Lung (tissue), 12 donors: ENCODE measurements around the gene CCDC34. TPM values are rescaled to one million over a fixed set of nuclear protein-coding genes. Genes with fewer than 3 reads are reported as not detected.

Experiments used
- ATAC-seq: fragments of 200-7000 bp; cut with Tn5 transposase; one replicate; pipeline ENCODE4 v1.9.1; 2020; ENCODE audit warnings: moderate number of reproducible peaks; ENCODE audit not compliant: insufficient read depth, low FRiP score
- DNase-seq, 3 donors: peaks; one replicate each; pipeline ENCODE4 v3.0.0-alpha.2; 2013 to 2017
- H3K27ac ChIP-seq, 2 donors: one replicate each; pipeline ENCODE4 v1.5.1; 2013; ENCODE audit warnings: mild to moderate bottlenecking in 2 of 2, moderate library complexity in 2 of 2, control low read depth in 1 of 2, inconsistent platforms in 1 of 2, low read depth in 1 of 2, low read length in 1 of 2
- H3K27me3 ChIP-seq, 3 donors: one replicate each; pipeline ENCODE4 v1.5.1; 2013; ENCODE audit warnings: low read length in 2 of 3; ENCODE audit not compliant: control insufficient read depth in 3 of 3, insufficient read depth in 3 of 3
- H3K36me3 ChIP-seq, 4 donors: one replicate each; pipeline ENCODE4 v1.5.1; 2013; ENCODE audit warnings: low read length in 4 of 4, mild to moderate bottlenecking in 1 of 4, moderate library complexity in 1 of 4; ENCODE audit not compliant: control insufficient read depth in 4 of 4, insufficient read depth in 4 of 4
- H3K4me1 ChIP-seq, 5 donors: one replicate each; pipeline ENCODE4 v1.5.1; 2013; ENCODE audit warnings: low read length in 5 of 5, mild to moderate bottlenecking in 2 of 5, moderate library complexity in 1 of 5; ENCODE audit not compliant: control insufficient read depth in 5 of 5, insufficient read depth in 5 of 5
- H3K4me3 ChIP-seq: one replicate; pipeline ENCODE4 v1.5.1; 2013; ENCODE audit warnings: mild to moderate bottlenecking, control low read depth, moderate library complexity
- H3K9ac ChIP-seq, 2 donors: one replicate each; pipeline ENCODE4 v1.5.1; 2013; ENCODE audit warnings: low read length in 2 of 2, control low read depth in 1 of 2; ENCODE audit not compliant: insufficient read depth in 1 of 2
- H3K9me3 ChIP-seq, 4 donors: one replicate each; pipeline ENCODE4 v1.5.1; 2013; ENCODE audit warnings: low read length in 3 of 4, mild to moderate bottlenecking in 1 of 4, moderate library complexity in 1 of 4; ENCODE audit not compliant: control insufficient read depth in 4 of 4, insufficient read depth in 3 of 4
- CTCF ChIP-seq: IDR thresholded peaks from 2 replicates; pipeline ENCODE4 v1.5.1; 2012; ENCODE audit warnings: mild to moderate bottlenecking; ENCODE audit errors: control extremely low read depth, extremely low read depth
- WGBS, 2 donors: extraction: QIAGEN DNeasy Blood & Tissue Kit; methylation state at CpG; one replicate each; pipeline ENCODE4 v1.1.7; 2013; 5-methylcytosine and 5-hydroxymethylcytosine counted together
- polyA plus RNA-seq, 2 donors: library from polyadenylated mRNA; stranded (reverse); fragments of 200-250 nt; gene quantifications; one replicate each; pipeline ENCODE4 v1.2.1, GENCODE V29; 2013
- total RNA-seq, 2 donors: library from RNA; depleted of rRNA in 1 of 2; stranded (reverse); fragments of >200 nt in 1 of 2; gene quantifications; one replicate each; pipeline ENCODE4 v1.2.1, GENCODE V29; 2014 to 2021
- donor health status: control.
- donor health status: control.
- donor health status: Bipolar disorder and iron deficiency.
- donor health status: healthy.
- donor health status: DM: yes; HTN: yes; CAD: no.

The CCDC34 gene
- total and polyA plus RNA-seq, 4 donors: 2.3 to 4.0 (median 3.5) TPM

- no peaks in the 10 kb centered on the region for H3K9me3 ChIP-seq
- H3K27ac ChIP-seq: no peak overlapping the region
- 63 to 78% methylated on average over 2 of the region's 2 CpGs for WGBS, 2 donors
- H3K9ac ChIP-seq: no peak overlapping the region
- peaks cover 0 to 4% (median 0%) of the 10 kb centered on the region in 5 donors for H3K4me1 ChIP-seq
- no peaks in the 10 kb centered on the region for H3K36me3 ChIP-seq
- ATAC-seq (no peak), DNase-seq (no peak)
- no peak overlapping the region for H3K4me3 ChIP-seq
- no peak for TF ChIP-seq CTCF
- no peaks in the 10 kb centered on the region for H3K27me3 ChIP-seq
Observed at GRCh38 chr11:27319072-27319471, 43.9 kb downstream of the CCDC34 start.

DNA sequence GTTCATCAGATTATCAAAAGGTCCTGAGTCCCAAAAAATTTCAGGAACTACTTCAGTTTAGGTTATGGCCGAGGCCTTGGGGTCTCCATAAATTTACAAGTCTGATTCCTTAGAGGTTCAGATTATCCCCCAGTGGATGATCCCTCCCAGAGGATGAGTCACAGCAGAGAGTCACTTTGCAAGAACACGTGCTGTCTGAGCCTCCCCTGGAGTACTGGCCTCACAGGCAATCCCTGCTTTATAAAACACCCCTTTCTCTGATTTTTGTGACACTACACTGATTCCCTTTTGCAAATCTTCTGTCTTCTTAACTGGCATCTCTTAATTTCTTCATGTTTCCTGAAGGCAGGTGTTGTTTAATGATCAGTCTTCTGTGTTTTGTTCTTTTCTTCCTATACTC lies 45.3 kb downstream of the CCDC34 start:
- no peaks in the 10 kb centered on the region for H3K36me3 ChIP-seq
- H3K4me1 ChIP-seq: peaks cover 0 to 5% (median 0%) of the 10 kb centered on the region in 5 donors
- 88 to 90% methylated on average over 2 of the region's 2 CpGs for WGBS, 2 donors
- no peaks in the 10 kb centered on the region for H3K27me3 ChIP-seq
- no peak overlapping the region for H3K4me3 ChIP-seq
- no peak overlapping the region for H3K27ac ChIP-seq
- ATAC-seq (no peak), DNase-seq (no peak)
- H3K9me3 ChIP-seq: no peaks in the 10 kb centered on the region
- H3K9ac ChIP-seq: no peak overlapping the region
- TF ChIP-seq CTCF: no peak

DNA sequence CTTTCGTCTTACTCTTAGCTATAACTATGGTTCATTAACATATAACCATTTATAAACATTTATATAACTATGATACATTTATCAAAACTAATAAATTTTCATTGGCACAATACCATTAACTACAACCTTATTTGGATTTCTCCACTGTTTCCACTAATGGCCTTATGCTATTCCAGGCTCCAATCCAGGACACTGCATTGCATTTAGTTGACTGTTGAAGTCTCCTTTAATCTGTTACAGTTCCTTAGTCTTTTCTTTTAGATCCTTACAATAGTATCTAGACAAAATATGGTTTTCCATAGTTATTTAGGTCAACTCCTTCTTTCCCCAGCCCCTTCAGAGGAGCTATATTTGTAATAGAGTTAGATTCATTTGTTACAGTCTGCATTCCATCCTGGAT lies 47.2 kb downstream of the CCDC34 start:
- ATAC-seq (no peak), DNase-seq (no peak)
- H3K4me3 ChIP-seq: no peak overlapping the region
- H3K9ac ChIP-seq: no peak overlapping the region
- whole genome bisulfite sequencing, 2 donors: 88 to 95% methylated on average over 1 of the region's 1 CpG
- peaks cover 0 to 13% (median 0%) of the 10 kb centered on the region in 5 donors for H3K4me1 ChIP-seq
- H3K36me3 ChIP-seq: no peaks in the 10 kb centered on the region
- H3K27ac ChIP-seq: no peak overlapping the region
- no peaks in the 10 kb centered on the region for H3K27me3 ChIP-seq
- no peak for TF ChIP-seq CTCF
- H3K9me3 ChIP-seq: no peaks in the 10 kb centered on the region

DNA sequence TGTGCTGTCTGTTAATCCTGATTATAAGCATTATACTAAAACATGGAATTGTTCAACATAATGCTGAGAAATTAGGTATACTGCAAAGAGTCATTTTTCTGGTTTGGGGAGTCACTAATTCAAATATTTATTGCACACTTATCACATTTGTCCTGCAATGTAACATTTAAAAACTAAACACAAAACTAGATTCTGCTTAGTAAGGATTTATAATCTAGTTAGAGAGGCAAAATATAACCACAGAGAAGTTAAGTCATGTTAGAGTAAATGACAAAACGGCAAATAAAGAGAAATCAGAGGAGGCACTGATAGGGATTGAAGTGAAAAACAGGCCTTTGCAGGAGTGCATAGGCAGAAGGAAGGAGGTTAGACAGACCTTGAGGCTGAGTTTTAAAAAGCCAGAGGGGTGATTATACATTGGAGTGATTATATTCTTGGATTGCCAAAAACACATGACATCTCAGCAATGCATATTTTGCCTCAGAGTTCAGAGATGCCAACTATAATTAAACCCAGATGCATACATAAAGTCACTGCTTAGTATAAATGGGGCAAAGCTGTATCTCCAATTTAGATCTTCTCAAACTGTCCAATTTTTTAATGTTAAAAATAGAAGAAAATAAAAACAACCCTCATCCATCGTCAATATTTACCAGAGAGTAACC lies 49.7 kb downstream of the CCDC34 start:
- no peak overlapping the region for H3K4me3 ChIP-seq
- ATAC-seq (no peak), DNase-seq (no peak)
- peaks cover 0 to 13% (median 0%) of the 10 kb centered on the region in 5 donors for H3K4me1 ChIP-seq
- no peaks in the 10 kb centered on the region for H3K9me3 ChIP-seq
- H3K9ac ChIP-seq: no peak overlapping the region
- no peaks in the 10 kb centered on the region for H3K36me3 ChIP-seq
- 91 to 95% methylated on average over 2 of the region's 2 CpGs for WGBS, 2 donors
- no peak overlapping the region for H3K27ac ChIP-seq
- no peak for TF ChIP-seq CTCF
- H3K27me3 ChIP-seq: no peaks in the 10 kb centered on the region
